ENCODE results near the gene ARHGEF6.

The ARHGEF6 gene

GRCh38 chrX:136767104-136767941, 13.4 kb downstream of the ARHGEF6 start:
- Mint-ChIP-seq H3K4me1 (ENCODE audit: low read depth) (peaks cover 66% of the 10 kb centered on the region), H3K9me3 (no peaks in the 10 kb centered on the region), H3K36me3 (ENCODE audit: low read depth) (peaks cover 7% of the 10 kb centered on the region), H3K27me3 (no peaks in the 10 kb centered on the region), H3K27ac (no peak overlapping the region), H3K4me3 (peak overlapping the region; percentile 82)

DNA sequence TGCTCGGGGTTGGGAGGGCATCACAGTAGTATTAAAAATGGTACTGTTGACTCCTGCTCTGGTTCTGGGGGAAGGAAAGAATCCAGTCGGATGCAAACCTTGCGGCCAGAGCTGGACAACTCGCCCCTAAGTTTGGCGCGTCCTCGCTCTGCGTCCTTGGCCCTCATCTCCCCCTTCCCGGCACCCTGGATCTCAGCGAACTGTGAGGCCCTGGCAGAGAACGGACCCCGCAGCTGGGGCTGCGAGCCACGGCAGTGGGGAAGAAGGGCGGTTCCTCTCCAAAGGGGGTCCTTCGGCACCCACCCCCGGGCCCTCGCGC, 14.0 kb downstream of the ARHGEF6 start:
- Mint-ChIP-seq H3K27me3 (no peaks in the 10 kb centered on the region), H3K4me3 (peak overlapping the region; percentile 82), H3K4me1 (ENCODE audit: low read depth) (peaks cover 68% of the 10 kb centered on the region), H3K27ac (no peak overlapping the region), H3K36me3 (ENCODE audit: low read depth) (peaks cover 2% of the 10 kb centered on the region), H3K9me3 (no peaks in the 10 kb centered on the region)

GRCh38 chrX:136765821-136766356, 14.8 kb downstream of the ARHGEF6 start:
- H3K4me3 Mint-ChIP-seq, result peak overlapping the region; percentile 63

DNA sequence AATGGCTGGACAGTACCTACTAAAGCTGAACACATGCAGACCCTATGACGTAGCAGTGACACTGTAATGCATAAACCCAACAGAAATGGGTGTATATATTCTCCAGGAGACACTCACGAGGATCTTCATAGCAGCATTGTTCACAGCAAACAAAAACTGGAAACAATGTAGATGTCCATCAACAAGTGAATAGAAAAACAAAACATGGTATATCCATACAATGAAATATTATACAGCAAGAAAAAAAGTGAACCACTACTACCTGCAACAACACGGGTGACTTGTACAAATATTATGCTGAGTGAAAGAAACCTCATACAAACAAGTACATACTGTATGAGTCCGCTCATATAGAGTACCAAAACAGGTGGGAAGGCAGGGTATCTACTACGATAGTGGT, 16.5 kb downstream of the ARHGEF6 start:
- H3K4me1 Mint-ChIP-seq (ENCODE audit: low read depth), result peaks cover 78% of the 10 kb centered on the region
- no peak overlapping the region for H3K27ac Mint-ChIP-seq
- no peaks in the 10 kb centered on the region for H3K9me3 Mint-ChIP-seq

More at GRCh38 chrX:136765821-136766356, 14.8 kb downstream of the ARHGEF6 start:
- Mint-ChIP-seq H3K4me1 (ENCODE audit: low read depth) (peaks cover 76% of the 10 kb centered on the region), H3K27me3 (no peaks in the 10 kb centered on the region), H3K36me3 (ENCODE audit: low read depth) (no peaks in the 10 kb centered on the region), H3K9me3 (no peaks in the 10 kb centered on the region), H3K27ac (no peak overlapping the region)

GRCh38 chrX:136762820-136763452, 17.8 kb downstream of the ARHGEF6 start:
- Mint-ChIP-seq H3K4me1 (ENCODE audit: low read depth) (peaks cover 75% of the 10 kb centered on the region), H3K4me3 (no peak overlapping the region)

More for the DNA sequence above, 16.5 kb downstream of the ARHGEF6 start:
- peaks cover 3% of the 10 kb centered on the region for H3K36me3 Mint-ChIP-seq (ENCODE audit: low read depth)
- H3K4me3 Mint-ChIP-seq, result no peak overlapping the region
- no peaks in the 10 kb centered on the region for H3K27me3 Mint-ChIP-seq

DNA sequence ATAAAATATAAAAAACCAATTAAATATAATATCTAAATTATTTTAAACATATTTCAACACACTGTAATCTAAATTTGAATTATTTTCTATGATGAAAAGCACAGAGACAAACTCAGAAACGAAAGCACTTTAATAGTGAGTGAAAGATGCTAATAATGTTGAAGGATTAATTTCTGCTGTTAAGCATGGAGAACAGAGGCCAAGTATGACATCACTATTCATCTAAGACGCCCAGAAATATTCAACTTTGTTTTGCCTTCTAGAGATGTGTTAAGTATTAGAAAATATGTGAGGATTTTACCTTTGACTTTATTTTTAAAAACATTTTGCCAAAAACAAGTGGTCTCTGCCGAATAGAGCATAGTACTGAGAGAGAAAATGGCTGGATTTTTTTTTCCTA, 19.3 kb downstream of the ARHGEF6 start:
- H3K4me3 Mint-ChIP-seq, result no peak overlapping the region
- no peak overlapping the region for H3K27ac Mint-ChIP-seq
- no peaks in the 10 kb centered on the region for H3K27me3 Mint-ChIP-seq
- H3K36me3 Mint-ChIP-seq (ENCODE audit: low read depth), result peaks cover 7% of the 10 kb centered on the region
- no peaks in the 10 kb centered on the region for H3K9me3 Mint-ChIP-seq
- peaks cover 79% of the 10 kb centered on the region for H3K4me1 Mint-ChIP-seq (ENCODE audit: low read depth)

More at GRCh38 chrX:136762820-136763452, 17.8 kb downstream of the ARHGEF6 start:
- H3K36me3 Mint-ChIP-seq (ENCODE audit: low read depth), result peaks cover 3% of the 10 kb centered on the region
- no peaks in the 10 kb centered on the region for H3K9me3 Mint-ChIP-seq
- H3K27me3 Mint-ChIP-seq, result no peaks in the 10 kb centered on the region
- peak overlapping the region; percentile 92 for H3K27ac Mint-ChIP-seq

DNA sequence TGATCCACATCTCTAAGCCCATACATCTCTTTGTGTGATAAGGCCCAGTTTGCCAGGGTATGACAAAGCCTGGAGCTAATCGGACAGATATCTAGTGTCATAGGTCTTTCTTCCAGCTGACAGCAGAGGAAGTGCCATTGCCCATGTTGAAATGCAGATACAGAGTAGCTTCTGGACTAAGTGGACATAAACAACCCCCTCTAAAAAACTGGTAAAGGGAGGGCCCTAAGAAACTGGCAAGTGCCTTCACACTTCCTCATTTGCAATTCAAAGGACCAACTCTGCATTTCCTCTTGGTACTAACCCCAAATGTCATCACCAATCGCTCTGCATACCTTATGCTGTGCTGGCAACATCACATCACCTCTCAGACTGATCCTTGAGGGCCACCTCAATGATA, 20.8 kb downstream of the ARHGEF6 start:
- Mint-ChIP-seq H3K27ac (peak overlapping the region; percentile 75), H3K4me3 (peak overlapping the region; percentile 65), H3K4me1 (ENCODE audit: low read depth) (peaks cover 78% of the 10 kb centered on the region), H3K27me3 (no peaks in the 10 kb centered on the region), H3K36me3 (ENCODE audit: low read depth) (peaks cover 7% of the 10 kb centered on the region), H3K9me3 (no peaks in the 10 kb centered on the region)

GRCh38 chrX:136755411-136755810, 25.3 kb downstream of the ARHGEF6 start:
- H3K9me3 Mint-ChIP-seq, result no peaks in the 10 kb centered on the region
- no peak overlapping the region for H3K4me3 Mint-ChIP-seq
- peak overlapping the region; percentile 61 for H3K27ac Mint-ChIP-seq
- H3K27me3 Mint-ChIP-seq, result no peaks in the 10 kb centered on the region
- H3K36me3 Mint-ChIP-seq (ENCODE audit: low read depth), result peaks cover 7% of the 10 kb centered on the region
- peaks cover 82% of the 10 kb centered on the region for H3K4me1 Mint-ChIP-seq (ENCODE audit: low read depth)

GRCh38 chrX:136754651-136755050, 26.1 kb downstream of the ARHGEF6 start:
- Mint-ChIP-seq H3K27ac (no peak overlapping the region), H3K4me1 (ENCODE audit: low read depth) (peaks cover 82% of the 10 kb centered on the region), H3K27me3 (no peaks in the 10 kb centered on the region)

DNA sequence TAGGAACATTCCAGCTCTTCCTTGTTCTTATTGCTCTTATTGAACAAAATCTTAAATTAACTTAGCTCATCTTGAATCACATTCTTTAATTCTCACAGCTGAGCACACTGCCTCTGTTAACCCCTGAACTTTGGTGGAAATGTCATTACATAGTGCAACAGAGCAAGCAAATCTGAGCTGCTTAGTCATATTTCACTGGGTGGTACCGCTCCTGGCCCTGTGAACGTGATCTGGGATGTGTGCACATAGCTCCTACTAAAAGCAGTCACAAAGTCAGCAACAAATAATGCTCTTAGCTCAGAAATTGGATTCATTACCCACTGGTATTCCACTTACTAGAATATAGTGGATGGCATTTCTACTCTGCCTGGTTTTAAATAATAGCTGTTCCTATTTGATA, 27.9 kb downstream of the ARHGEF6 start:
- H3K27me3 Mint-ChIP-seq, result no peaks in the 10 kb centered on the region
- peaks cover 91% of the 10 kb centered on the region for H3K4me1 Mint-ChIP-seq (ENCODE audit: low read depth)

More at GRCh38 chrX:136754651-136755050, 26.1 kb downstream of the ARHGEF6 start:
- H3K36me3 Mint-ChIP-seq (ENCODE audit: low read depth), result peaks cover 5% of the 10 kb centered on the region
- H3K9me3 Mint-ChIP-seq, result no peaks in the 10 kb centered on the region
- no peak overlapping the region for H3K4me3 Mint-ChIP-seq

DNA sequence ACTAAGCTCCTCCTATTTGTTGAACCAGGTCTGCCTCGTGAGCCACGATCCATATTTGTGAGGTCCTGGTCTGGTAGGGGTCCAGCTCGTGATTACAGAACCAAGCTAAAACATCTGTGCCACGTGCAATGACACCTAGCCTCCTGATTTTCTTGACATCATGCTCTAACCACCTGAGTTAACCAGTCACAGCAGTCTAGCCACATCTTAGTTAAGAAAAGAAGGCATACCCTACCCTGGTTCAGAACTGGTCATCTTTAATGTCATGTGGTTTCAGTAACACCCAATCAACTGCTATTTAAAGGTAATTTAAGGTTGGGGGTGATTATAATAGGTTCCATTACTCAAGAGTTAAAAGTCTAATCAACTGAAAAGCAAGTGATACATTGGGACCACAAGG, 28.4 kb downstream of the ARHGEF6 start:
- peak overlapping the region; percentile 58 for H3K27ac Mint-ChIP-seq
- peaks cover 92% of the 10 kb centered on the region for H3K4me1 Mint-ChIP-seq (ENCODE audit: low read depth)
- no peak overlapping the region for H3K4me3 Mint-ChIP-seq

More for the DNA sequence above, 27.9 kb downstream of the ARHGEF6 start:
- Mint-ChIP-seq H3K36me3 (ENCODE audit: low read depth) (peaks cover 4% of the 10 kb centered on the region), H3K4me3 (no peak overlapping the region), H3K9me3 (no peaks in the 10 kb centered on the region), H3K27ac (peak overlapping the region; percentile 85)

DNA sequence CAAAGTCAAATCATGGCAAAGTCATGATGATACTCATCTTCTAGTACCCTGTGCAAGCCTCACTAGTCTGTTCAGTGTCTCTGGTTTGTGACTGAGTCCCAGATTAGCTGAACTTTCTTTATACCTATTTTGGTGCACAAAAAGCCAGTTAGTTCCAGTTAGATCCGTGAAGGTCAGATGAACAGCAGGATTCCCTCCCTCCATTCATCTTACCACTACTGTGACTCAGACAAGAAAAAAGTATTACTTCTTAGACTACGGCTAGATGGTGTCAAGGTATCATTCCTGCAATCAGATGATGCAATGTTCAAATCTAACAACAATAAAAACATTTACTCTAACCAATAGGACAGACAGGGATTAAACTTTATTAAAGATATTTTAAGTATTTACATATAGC, 30.4 kb downstream of the ARHGEF6 start:
- peak overlapping the region; percentile 33 for H3K27ac Mint-ChIP-seq
- H3K9me3 Mint-ChIP-seq, result no peaks in the 10 kb centered on the region
- H3K27me3 Mint-ChIP-seq, result no peaks in the 10 kb centered on the region
- H3K4me3 Mint-ChIP-seq, result no peak overlapping the region
- peaks cover 98% of the 10 kb centered on the region for H3K4me1 Mint-ChIP-seq (ENCODE audit: low read depth)
- peaks cover 9% of the 10 kb centered on the region for H3K36me3 Mint-ChIP-seq (ENCODE audit: low read depth)

More for the DNA sequence above, 28.4 kb downstream of the ARHGEF6 start:
- no peaks in the 10 kb centered on the region for H3K27me3 Mint-ChIP-seq
- peaks cover under 1% of the 10 kb centered on the region for H3K36me3 Mint-ChIP-seq (ENCODE audit: low read depth)
- H3K9me3 Mint-ChIP-seq, result no peaks in the 10 kb centered on the region

- Mint-ChIP-seq H3K36me3 (ENCODE audit: low read depth) (peaks cover 34% of the 10 kb centered on the region), H3K4me3 (peak overlapping the region; percentile 72), H3K27ac (peak overlapping the region; percentile 84), H3K4me1 (ENCODE audit: low read depth) (peaks cover 100% of the 10 kb centered on the region), H3K27me3 (no peaks in the 10 kb centered on the region), H3K9me3 (no peaks in the 10 kb centered on the region)
These were observed 33.4 kb downstream of the ARHGEF6 start for GRCh38 chrX:136747003-136747986.
